ENCODE data around the gene GLRX5. TPM values are rescaled to one million over a fixed set of nuclear protein-coding genes. Genes with fewer than 3 reads are reported as not detected.
A peak's percentile ranks its signal among the peaks of the same experiment; 100 is the strongest.

The GLRX5 gene
- 10 to 100 TPM; 37.3 to 45.1 (median 40.7) TPM for total RNA-seq

GRCh38 chr14:95534299-95535225, at the start of gene GLRX5:
TSS of gene GLRX5 (plus strand) at chr14:95535050. CDS start at chr14:95535090, 40 bp downstream.
- peak; percentile 95 for DNase-seq
- H3K4me1 Mint-ChIP-seq (ENCODE audit: low read depth), result peaks cover 60% of the 10 kb centered on the region
- H3K27me3 Mint-ChIP-seq (ENCODE audit: low read depth), result no peaks in the 10 kb centered on the region
- peak within 1 kb of the TSS; percentile 97 for H3K4me3 Mint-ChIP-seq
- peaks cover 29% of the 10 kb centered on the region for H3K36me3 Mint-ChIP-seq (ENCODE audit: insufficient read depth)
- H3K9me3 Mint-ChIP-seq, result no peaks in the 10 kb centered on the region
- ATAC-seq, result peak; percentile 90 to 92

GRCh38 chr14:95485222-95485819, 49.5 kb upstream of the GLRX5 start:
- Mint-ChIP-seq H3K4me1 (ENCODE audit: low read depth) (peaks cover 49% of the 10 kb centered on the region), H3K4me3 (no peak overlapping the region), H3K9me3 (no peaks in the 10 kb centered on the region), H3K36me3 (ENCODE audit: insufficient read depth) (peaks cover 6% of the 10 kb centered on the region), H3K27me3 (ENCODE audit: low read depth) (no peaks in the 10 kb centered on the region)
- DNase-seq, result no peak
- ATAC-seq, result no peak

DNA sequence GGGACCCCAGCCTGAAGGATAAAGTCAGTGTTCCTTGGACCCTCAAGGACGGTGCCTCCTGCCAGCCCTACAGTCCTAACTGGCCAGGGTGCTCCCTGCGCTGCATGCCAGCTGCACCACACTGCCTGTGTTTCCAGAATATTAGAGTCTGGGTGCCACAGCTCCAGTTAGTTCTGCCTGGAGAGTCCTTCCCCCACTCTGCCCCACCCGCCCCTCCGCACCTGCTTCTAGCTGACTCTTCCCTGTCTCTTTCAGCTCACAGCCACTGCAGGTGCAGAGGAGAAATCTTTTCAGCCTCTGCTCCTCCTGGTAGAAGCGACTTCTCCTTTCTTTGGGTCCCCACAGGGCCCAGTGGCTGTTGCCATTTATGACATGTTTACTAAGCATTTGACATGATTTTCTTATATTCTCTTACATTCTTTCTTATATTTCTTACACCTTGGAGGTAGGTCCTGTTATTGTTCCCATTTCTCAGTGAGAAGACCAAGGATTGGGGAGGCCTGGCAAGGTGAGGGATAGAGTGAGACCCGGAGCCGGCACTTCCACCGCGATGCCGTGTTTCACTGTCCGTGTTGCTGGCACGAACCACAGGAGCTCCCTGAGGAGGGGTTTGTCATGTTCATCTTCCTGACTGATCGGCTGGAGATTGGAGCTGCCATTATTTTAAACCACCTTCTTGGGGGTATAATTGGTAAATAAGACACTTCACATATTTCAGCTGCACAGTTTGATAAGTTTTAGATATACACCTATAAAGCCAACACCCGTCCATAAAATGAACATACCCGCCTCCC, 47.8 kb upstream of the GLRX5 start:
- H3K9me3 Mint-ChIP-seq, result peaks cover 4% of the 10 kb centered on the region
- no peaks in the 10 kb centered on the region for H3K27me3 Mint-ChIP-seq (ENCODE audit: low read depth)
- H3K36me3 Mint-ChIP-seq (ENCODE audit: insufficient read depth), result peaks cover under 1% of the 10 kb centered on the region
- no peak overlapping the region for H3K4me3 Mint-ChIP-seq
- ATAC-seq (no peak), DNase-seq (no peak)
- peaks cover 46% of the 10 kb centered on the region for H3K4me1 Mint-ChIP-seq (ENCODE audit: low read depth)

DNA sequence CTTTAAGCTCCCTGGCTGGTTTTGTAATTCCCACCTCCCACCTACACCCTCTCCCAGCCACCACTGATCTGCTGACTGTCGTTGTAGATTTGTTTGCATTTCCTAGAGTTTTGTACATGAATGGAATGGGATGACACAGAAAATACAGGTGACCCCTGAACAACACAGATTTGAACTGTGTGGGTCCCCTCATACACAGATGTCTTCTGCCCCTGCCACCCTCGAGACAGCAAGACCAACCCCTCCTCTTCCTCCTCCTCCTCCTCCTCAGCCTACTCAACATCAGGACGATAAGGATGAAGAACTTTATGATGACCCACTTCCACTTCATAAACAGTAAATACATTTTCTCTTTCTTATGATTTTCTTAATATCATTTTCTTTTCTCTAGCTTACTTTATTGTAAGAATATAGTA, 47.2 kb upstream of the GLRX5 start:
- Mint-ChIP-seq H3K9me3 (peaks cover 6% of the 10 kb centered on the region), H3K4me3 (no peak overlapping the region), H3K36me3 (ENCODE audit: insufficient read depth) (peaks cover 5% of the 10 kb centered on the region), H3K4me1 (ENCODE audit: low read depth) (peaks cover 46% of the 10 kb centered on the region), H3K27me3 (ENCODE audit: low read depth) (no peaks in the 10 kb centered on the region)
- DNase-seq (no peak), ATAC-seq (no peak)

DNA sequence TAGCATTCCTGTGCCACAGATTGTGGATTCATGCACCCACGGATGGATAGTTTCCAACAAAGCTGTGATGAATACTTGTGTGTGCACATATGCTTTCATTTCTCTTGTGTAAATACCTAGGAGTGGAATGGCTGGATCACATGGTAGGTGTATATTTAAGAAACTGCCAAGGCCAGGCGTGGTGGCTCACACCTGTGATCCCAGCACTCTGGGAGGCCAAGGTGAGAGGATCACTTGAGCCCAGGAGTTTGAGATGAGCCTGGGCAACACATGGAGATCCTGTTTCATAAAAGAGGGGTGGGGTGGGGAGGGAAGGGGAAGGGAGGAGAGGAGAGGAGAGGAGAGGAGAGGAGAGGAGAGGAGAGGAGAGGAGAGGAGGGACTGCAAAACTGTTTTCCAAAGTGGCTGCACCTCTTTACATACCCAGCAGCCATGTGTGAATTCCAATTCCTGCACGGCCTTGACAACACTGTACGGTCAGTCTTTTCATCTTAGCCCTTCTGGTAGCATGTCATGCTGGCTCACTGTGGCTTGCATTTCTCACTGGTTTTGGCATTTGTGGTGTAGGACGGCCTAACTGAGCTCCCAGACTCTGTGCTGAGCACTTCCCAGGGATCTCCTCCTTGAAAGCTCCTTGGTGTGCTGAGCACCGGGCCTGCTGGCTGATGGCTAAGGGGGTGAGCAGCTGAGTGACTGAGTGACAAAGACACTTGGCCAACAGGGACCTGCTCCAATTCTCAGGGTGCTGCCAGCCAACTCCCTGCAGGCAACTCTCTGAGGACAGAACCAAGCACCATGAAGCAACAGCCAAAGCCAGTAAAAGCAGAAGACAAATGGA, 46.3 kb upstream of the GLRX5 start:
- peaks cover 42% of the 10 kb centered on the region for H3K4me1 Mint-ChIP-seq (ENCODE audit: low read depth)
- peaks cover 6% of the 10 kb centered on the region for H3K9me3 Mint-ChIP-seq
- DNase-seq, result no peak
- H3K4me3 Mint-ChIP-seq, result no peak overlapping the region
- H3K36me3 Mint-ChIP-seq (ENCODE audit: insufficient read depth), result peaks cover 5% of the 10 kb centered on the region
- no peaks in the 10 kb centered on the region for H3K27me3 Mint-ChIP-seq (ENCODE audit: low read depth)
- no peak for ATAC-seq

DNA sequence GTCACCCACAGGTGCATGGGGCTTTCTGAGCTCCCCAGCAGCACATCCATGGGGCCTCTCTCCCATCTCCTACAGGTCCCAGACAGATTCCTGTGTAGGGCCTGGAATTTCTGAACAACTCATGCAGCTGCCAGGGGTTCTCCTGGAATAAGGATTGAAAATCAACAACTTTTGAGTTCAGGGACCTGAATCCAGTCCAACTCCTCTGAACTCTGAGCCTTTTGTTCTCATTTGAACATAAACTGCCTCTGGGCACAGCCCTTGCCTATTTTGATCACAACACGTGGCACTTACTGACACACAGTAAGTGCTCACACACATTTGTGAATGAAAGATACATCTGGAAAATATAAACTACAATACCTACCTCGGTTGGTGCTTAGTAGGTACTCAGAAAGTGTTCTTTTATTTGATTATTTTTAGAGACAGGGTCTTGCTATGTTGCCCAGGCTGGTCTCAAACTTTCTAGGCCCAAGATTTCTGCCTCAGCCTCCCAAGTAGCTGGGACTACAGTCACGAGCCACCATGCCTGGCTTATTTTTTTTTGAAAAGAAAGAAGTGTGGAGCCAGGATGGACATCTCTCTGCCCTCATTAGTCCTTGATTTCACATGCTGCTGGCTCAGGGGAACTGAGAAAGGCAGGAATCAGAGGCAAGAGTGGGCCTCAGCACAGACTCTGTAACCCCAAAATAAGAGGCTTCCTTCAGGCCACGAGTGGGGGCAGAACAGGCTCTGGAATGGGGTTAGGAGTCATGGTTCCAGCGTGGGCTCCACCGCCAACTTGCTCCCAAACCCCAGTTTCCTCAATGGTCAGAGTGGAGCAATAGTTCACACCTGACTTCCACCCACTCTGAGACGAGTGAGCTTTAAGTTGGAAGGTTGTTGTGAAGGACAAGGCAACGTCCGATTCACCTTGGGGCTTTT, 45.4 kb upstream of the GLRX5 start:
- Mint-ChIP-seq H3K27me3 (ENCODE audit: low read depth) (no peaks in the 10 kb centered on the region), H3K36me3 (ENCODE audit: insufficient read depth) (peaks cover 8% of the 10 kb centered on the region), H3K9me3 (peaks cover 6% of the 10 kb centered on the region), H3K4me3 (no peak overlapping the region), H3K4me1 (ENCODE audit: low read depth) (peaks cover 38% of the 10 kb centered on the region)
- DNase-seq, result no peak
- ATAC-seq, result no peak

GRCh38 chr14:95490138-95490509, 44.7 kb upstream of the GLRX5 start:
- Mint-ChIP-seq H3K27me3 (ENCODE audit: low read depth) (no peaks in the 10 kb centered on the region), H3K4me1 (ENCODE audit: low read depth) (peaks cover 42% of the 10 kb centered on the region), H3K4me3 (no peak overlapping the region), H3K36me3 (ENCODE audit: insufficient read depth) (peaks cover 8% of the 10 kb centered on the region), H3K9me3 (peaks cover 6% of the 10 kb centered on the region)
- DNase-seq (no peak), ATAC-seq (no peak)

GRCh38 chr14:95490727-95491451, 44.0 kb upstream of the GLRX5 start:
- Mint-ChIP-seq H3K4me3 (no peak overlapping the region), H3K4me1 (ENCODE audit: low read depth) (peaks cover 45% of the 10 kb centered on the region), H3K9me3 (peaks cover 6% of the 10 kb centered on the region), H3K27me3 (ENCODE audit: low read depth) (no peaks in the 10 kb centered on the region), H3K36me3 (ENCODE audit: insufficient read depth) (peaks cover 8% of the 10 kb centered on the region)
- ATAC-seq (no peak), DNase-seq (no peak)

DNA sequence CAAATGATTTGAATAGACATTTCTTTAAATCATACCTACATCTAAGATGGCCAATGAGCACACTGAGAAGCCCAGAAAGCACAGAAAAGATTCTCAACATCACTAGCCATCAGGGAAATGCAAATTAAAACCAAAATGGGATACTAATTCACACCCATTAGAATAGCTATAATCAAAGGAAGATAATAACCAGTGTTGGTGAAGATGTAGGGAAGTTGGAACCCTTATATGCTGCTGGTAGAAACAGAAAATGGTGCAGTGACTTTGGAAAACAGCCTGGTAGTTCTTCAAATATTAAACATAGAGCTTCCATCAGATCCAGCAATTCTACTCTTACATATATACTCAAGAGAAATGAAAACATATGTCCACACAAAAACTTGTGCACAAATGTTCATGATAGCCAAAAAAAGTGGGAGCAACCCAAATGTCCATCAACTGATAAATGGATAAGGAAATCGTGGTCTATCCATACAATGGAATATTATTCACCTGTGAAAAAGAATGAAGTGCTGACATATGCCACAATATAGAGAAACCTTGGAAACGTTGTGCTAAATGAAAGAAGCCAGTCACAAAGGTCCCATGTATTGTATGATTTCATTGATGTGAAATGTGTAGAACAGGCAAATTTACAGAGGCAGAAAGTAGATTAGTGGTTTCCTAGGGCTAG, 42.8 kb upstream of the GLRX5 start:
- Mint-ChIP-seq H3K4me1 (ENCODE audit: low read depth) (peaks cover 49% of the 10 kb centered on the region), H3K9me3 (peaks cover 6% of the 10 kb centered on the region), H3K27me3 (ENCODE audit: low read depth) (no peaks in the 10 kb centered on the region), H3K4me3 (no peak overlapping the region), H3K36me3 (ENCODE audit: insufficient read depth) (peaks cover 8% of the 10 kb centered on the region)
- ATAC-seq, result no peak
- no peak for DNase-seq

GRCh38 chr14:95493503-95493902, 41.3 kb upstream of the GLRX5 start:
- Mint-ChIP-seq H3K36me3 (ENCODE audit: insufficient read depth) (peaks cover 8% of the 10 kb centered on the region), H3K9me3 (peaks cover 6% of the 10 kb centered on the region), H3K4me3 (no peak overlapping the region), H3K4me1 (ENCODE audit: low read depth) (peaks cover 53% of the 10 kb centered on the region), H3K27me3 (ENCODE audit: low read depth) (no peaks in the 10 kb centered on the region)
- DNase-seq (no peak), ATAC-seq (no peak)

DNA sequence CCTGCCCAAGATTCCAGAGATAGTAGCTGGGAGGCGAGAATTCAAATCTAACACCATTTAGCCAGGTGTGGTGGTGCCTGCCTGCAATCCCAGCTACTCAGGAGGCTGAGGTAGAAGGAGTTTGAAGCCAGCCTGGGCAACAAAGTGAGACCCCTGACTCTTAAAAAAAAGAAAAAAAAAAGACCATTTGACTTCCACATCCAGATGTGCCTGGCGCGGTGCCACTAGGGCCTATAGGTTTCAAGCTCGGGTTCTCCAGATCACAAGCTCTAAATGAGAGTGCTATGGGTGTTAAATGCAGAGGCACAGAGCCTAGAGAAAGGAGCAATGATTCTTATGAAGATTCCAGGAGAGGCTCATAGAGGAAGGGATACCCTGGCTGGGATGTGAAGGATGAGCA, 40.9 kb upstream of the GLRX5 start:
- ATAC-seq (no peak), DNase-seq (no peak)
- H3K27me3 Mint-ChIP-seq (ENCODE audit: low read depth), result no peaks in the 10 kb centered on the region
- peaks cover 6% of the 10 kb centered on the region for H3K9me3 Mint-ChIP-seq
- H3K4me3 Mint-ChIP-seq, result no peak overlapping the region
- H3K36me3 Mint-ChIP-seq (ENCODE audit: insufficient read depth), result peaks cover 8% of the 10 kb centered on the region
- H3K4me1 Mint-ChIP-seq (ENCODE audit: low read depth), result peaks cover 53% of the 10 kb centered on the region

- no peaks in the 10 kb centered on the region for H3K27me3 Mint-ChIP-seq (ENCODE audit: low read depth)
- peaks cover 10% of the 10 kb centered on the region for H3K36me3 Mint-ChIP-seq (ENCODE audit: insufficient read depth)
- no peak for DNase-seq
- H3K9me3 Mint-ChIP-seq, result peaks cover 6% of the 10 kb centered on the region
- ATAC-seq, result no peak
- peaks cover 56% of the 10 kb centered on the region for H3K4me1 Mint-ChIP-seq (ENCODE audit: low read depth)
- no peak overlapping the region for H3K4me3 Mint-ChIP-seq
Observed at GRCh38 chr14:95494456-95494855, 40.4 kb upstream of the GLRX5 start.

All from activated T-cell treated with anti-CD3 and anti-CD28 coated beads, Interleukin-2, amount 50 U/mL, for 4 hours (primary cell).